IMR-90 (cell line): ENCODE results near the gene FUT2. TPM values are rescaled to one million over a fixed set of nuclear protein-coding genes. Genes with fewer than 3 reads are reported as not detected.

ENCODE experiments used
- ATAC-seq: fragments of 200-7000 bp; cut with Tn5 transposase; 2 replicates; pipeline ENCODE4 v1.9.1; 2020; ENCODE audit warnings: low read depth, mild to moderate bottlenecking, moderate library complexity
- BruUV-seq: library from RNA; stranded (reverse); fragments of 400-500 nt; replicated peaks from 2 replicates; lab custom pipeline; 2021; lab: Mats Ljungman, UMichigan
- CTCF ChIA-PET: fragments of 300-600 bp; formaldehyde crosslinking; extraction: SDS; loops from one replicate; lab custom pipeline; 2021; ENCODE audit warnings: antibody characterized with exemption; lab: Yijun Ruan, JAX
- POLR2A ChIA-PET: fragments of 300-600 bp; sonication (Branson Sonifier 250); formaldehyde crosslinking; loops from one replicate; lab custom pipeline; 2022; ENCODE audit warnings: antibody characterized with exemption; ENCODE audit not compliant: unreplicated experiment; lab: Charles Lee
- DNase-seq: peaks from one replicate; pipeline ENCODE4 v3.0.0; 2013
- H2AFZ ChIP-seq: replicated peaks from 2 replicates; pipeline ENCODE3; 2013; ENCODE audit warnings: low read length, mild to moderate bottlenecking; ENCODE audit not compliant: poor library complexity
- H2AK5ac ChIP-seq: 2 replicates; pipeline ENCODE4 v1.6.1; 2013; ENCODE audit warnings: low read depth, low read length, inconsistent platforms
- H2AK9ac ChIP-seq: replicated peaks from 2 replicates; pipeline ENCODE3; 2013; ENCODE audit warnings: mild to moderate bottlenecking, low read depth, low read length, moderate library complexity; ENCODE audit not compliant: poor library complexity
- H2BK120ac ChIP-seq: 2 replicates; pipeline ENCODE4 v1.6.1; 2013; ENCODE audit warnings: low read depth, low read length, inconsistent platforms
- H2BK15ac ChIP-seq: 3 replicates; pipeline ENCODE4 v1.6.1; 2013; ENCODE audit warnings: low read depth, low read length, inconsistent platforms
- H2BK20ac ChIP-seq: 2 replicates; pipeline ENCODE4 v1.6.1; 2013; ENCODE audit warnings: low read depth, mild to moderate bottlenecking, inconsistent platforms, low read length, moderate library complexity
- H2BK5ac ChIP-seq: 2 replicates; pipeline ENCODE4 v1.6.1; 2013; ENCODE audit warnings: mild to moderate bottlenecking, low read depth, low read length, inconsistent platforms; ENCODE audit not compliant: poor library complexity, severe bottlenecking
- H3K14ac ChIP-seq: replicated peaks from 2 replicates; pipeline ENCODE4 v1.6.1; 2013; ENCODE audit warnings: low read depth, low read length, inconsistent platforms
- H3K18ac ChIP-seq: 2 replicates; pipeline ENCODE4 v1.6.1; 2013; ENCODE audit warnings: low read depth, low read length, control low read depth
- H3K23ac ChIP-seq: 2 replicates; pipeline ENCODE4 v1.6.1; 2013; ENCODE audit warnings: low read depth, low read length, inconsistent platforms
- H3K27ac ChIP-seq: 2 replicates; pipeline ENCODE4 v1.5.1; 2013; ENCODE audit warnings: mild to moderate bottlenecking, control low read depth, low read length; ENCODE audit not compliant: insufficient read depth
- H3K27me3 ChIP-seq: 2 replicates; pipeline ENCODE4 v1.6.1; 2013; ENCODE audit warnings: low read length; ENCODE audit not compliant: control insufficient read depth, insufficient read depth
- H3K36me3 ChIP-seq: 2 replicates; pipeline ENCODE4 v1.6.1; 2013; ENCODE audit warnings: low read length, mixed read lengths; ENCODE audit not compliant: control insufficient read depth, insufficient read depth
- H3K4ac ChIP-seq: 2 replicates; pipeline ENCODE4 v1.6.1; 2013; ENCODE audit warnings: low read depth, low read length, inconsistent platforms
- H3K4me1 ChIP-seq: 2 replicates; pipeline ENCODE4 v1.6.1; 2013; ENCODE audit warnings: low read length, mixed read lengths; ENCODE audit not compliant: control insufficient read depth, insufficient read depth
- H3K4me2 ChIP-seq: 2 replicates; pipeline ENCODE4 v1.6.1; 2013; ENCODE audit warnings: low read depth, mild to moderate bottlenecking, control low read depth, low read length, moderate library complexity
- H3K4me3 ChIP-seq: 2 replicates; pipeline ENCODE4 v1.5.1; 2013; ENCODE audit warnings: low read depth, mild to moderate bottlenecking, control low read depth, low read length, moderate library complexity; ENCODE audit not compliant: insufficient read depth
- H3K56ac ChIP-seq: 2 replicates; pipeline ENCODE4 v1.6.1; 2013; ENCODE audit warnings: low read length, inconsistent platforms; ENCODE audit not compliant: insufficient read depth; ENCODE audit errors: extremely low read depth
- H3K79me1 ChIP-seq, 2 experiments: 2 replicates each; pipeline ENCODE4 v1.6.1; 2013; ENCODE audit warnings: low read length in 2 of 2, inconsistent platforms in 1 of 2, low read depth in 1 of 2
- H3K9ac ChIP-seq: 2 replicates; pipeline ENCODE4 v1.6.1; 2013; ENCODE audit warnings: low read depth, low read length, control low read depth
- H3K9me1 ChIP-seq: 2 replicates; pipeline ENCODE4 v1.6.1; 2013; ENCODE audit warnings: low read length, inconsistent platforms; ENCODE audit not compliant: insufficient read depth
- H3K9me3 ChIP-seq: 2 replicates; pipeline ENCODE4 v1.6.1; 2013; ENCODE audit warnings: low read length; ENCODE audit not compliant: control insufficient read depth, insufficient read depth
- H4K20me1 ChIP-seq: 2 replicates; pipeline ENCODE4 v1.6.1; 2013; ENCODE audit warnings: low read length, inconsistent platforms; ENCODE audit not compliant: insufficient read depth
- H4K5ac ChIP-seq: 2 replicates; pipeline ENCODE4 v1.6.1; 2013; ENCODE audit warnings: mild to moderate bottlenecking, low read depth, low read length, control low read depth
- H4K8ac ChIP-seq, 2 experiments: 2 replicates each; pipeline ENCODE4 v1.6.1; 2013; ENCODE audit warnings: low read depth in 2 of 2, low read length in 2 of 2, control low read depth in 1 of 2, inconsistent platforms in 1 of 2
- H4K91ac ChIP-seq: 2 replicates; pipeline ENCODE4 v1.6.1; 2013; ENCODE audit warnings: low read depth, low read length, inconsistent platforms; ENCODE audit not compliant: insufficient read depth
- CHD1 ChIP-seq: IDR thresholded peaks from 2 replicates; pipeline ENCODE4 v1.6.1; 2012; ENCODE audit warnings: low read depth, low read length, improper control_type of control experiment
- FOS ChIP-seq: fragments of 150-350 bp; IDR thresholded peaks from 2 replicates; pipeline ENCODE4 v1.6.1; 2016; ENCODE audit warnings: low read depth, low read length
- MAFK ChIP-seq: IDR thresholded peaks from 2 replicates; pipeline ENCODE4 v1.6.1; 2012; ENCODE audit warnings: low read depth, low read length, improper control_type of control experiment
- MAZ ChIP-seq: IDR thresholded peaks from 2 replicates; pipeline ENCODE4 v1.6.1; 2012; ENCODE audit warnings: low read depth, mild to moderate bottlenecking, low read length, improper control_type of control experiment, moderate library complexity, borderline replicate concordance
- MXI1 ChIP-seq: IDR thresholded peaks from 2 replicates; pipeline ENCODE4 v1.6.1; 2012; ENCODE audit warnings: low read depth, mild to moderate bottlenecking, low read length, moderate library complexity, borderline replicate concordance
- NFE2L2 ChIP-seq: fragments of 150-350 bp; IDR thresholded peaks from 2 replicates; pipeline ENCODE4 v1.6.1; 2016; ENCODE audit warnings: low read depth, mild to moderate bottlenecking, low read length
- RAD21 ChIP-seq: IDR thresholded peaks from 2 replicates; pipeline ENCODE4 v1.6.1; 2012; ENCODE audit warnings: low read length, improper control_type of control experiment
- RCOR1 ChIP-seq: IDR thresholded peaks from 2 replicates; pipeline ENCODE4 v1.6.1; 2012; ENCODE audit warnings: mild to moderate bottlenecking, low read length, improper control_type of control experiment; ENCODE audit not compliant: insufficient replicate concordance
- RFX5 ChIP-seq: IDR thresholded peaks from 2 replicates; pipeline ENCODE4 v1.8.0; 2012; ENCODE audit warnings: low read depth, mild to moderate bottlenecking, low read length, moderate library complexity
- SMC3 ChIP-seq: fragments of 150-350 bp; IDR thresholded peaks from 2 replicates; pipeline ENCODE4 v1.6.1; 2016; ENCODE audit warnings: low read depth, mild to moderate bottlenecking, antibody characterized with exemption, low read length, moderate library complexity
- WGBS, 2 experiments: methylation state at CpG; one replicate each; pipeline versions ENCODE4 v1.1.5 to v1.1.7; 2013; ENCODE audit warnings: missing lambda C conversion rate in 2 of 2; ENCODE audit not compliant: insufficient read length in 1 of 2; ENCODE audit errors: extremely low coverage in 2 of 2; 5-methylcytosine and 5-hydroxymethylcytosine counted together
- dilution Hi-C: fragments of 300-500 bp; cut with HindIII; formaldehyde crosslinking; loops from one replicate; pipeline ENCODE4 v1.14.3; 2018; ENCODE audit warnings: low sequenced_read_pairs; ENCODE audit not compliant: unreplicated experiment
- in situ Hi-C: fragments of 300-500 bp; cut with MboI; formaldehyde crosslinking; loops from 3 replicates; pipeline ENCODE4 v1.14.3; 2019; ENCODE audit warnings: low sequenced_read_pairs, inconsistent platforms, mixed read lengths
- intact Hi-C: fragments of 100-400 bp; cut with micrococcal nuclease; formaldehyde crosslinking; loops from 2 replicates; pipeline ENCODE4 v1.10.0; 2022
- polyA plus RNA-seq, 3 experiments: library from polyadenylated mRNA; depleted of rRNA; stranded (reverse); fragments of >200 nt; gene quantifications; 2 replicates each; pipeline ENCODE4 v1.2.3, GENCODE V29; 2012; ENCODE audit warnings: low replicate concordance in 1 of 3
- total RNA-seq: library from RNA; depleted of rRNA; stranded (reverse); fragments of >200 nt; gene quantifications from 2 replicates; pipeline ENCODE4 v1.2.3, GENCODE V29; 2012
- TF ChIP-seq, protein P1 (sequence below): fragments of 150-350 bp; IDR thresholded peaks from 2 replicates; pipeline ENCODE4 v1.6.1; 2016; ENCODE audit warnings: low read depth, mild to moderate bottlenecking, low read length, moderate library complexity, borderline replicate concordance
- TF ChIP-seq, protein P2 (sequence below): fragments of 150-350 bp; IDR thresholded peaks from 2 replicates; pipeline ENCODE4 v1.6.1; 2017; ENCODE audit warnings: mild to moderate bottlenecking, antibody characterized with exemption, low read length, low read depth
- TF ChIP-seq, protein P3 (sequence below): conservative IDR thresholded peaks from 2 replicates; pipeline ENCODE4 v1.5.1; 2012; ENCODE audit warnings: mild to moderate bottlenecking, low read depth, low read length, improper control_type of control experiment

The FUT2 gene
- total and polyA plus RNA-seq, 2 of the 4 experiments (the other 2 are of a cell fraction): not detected

DNA sequence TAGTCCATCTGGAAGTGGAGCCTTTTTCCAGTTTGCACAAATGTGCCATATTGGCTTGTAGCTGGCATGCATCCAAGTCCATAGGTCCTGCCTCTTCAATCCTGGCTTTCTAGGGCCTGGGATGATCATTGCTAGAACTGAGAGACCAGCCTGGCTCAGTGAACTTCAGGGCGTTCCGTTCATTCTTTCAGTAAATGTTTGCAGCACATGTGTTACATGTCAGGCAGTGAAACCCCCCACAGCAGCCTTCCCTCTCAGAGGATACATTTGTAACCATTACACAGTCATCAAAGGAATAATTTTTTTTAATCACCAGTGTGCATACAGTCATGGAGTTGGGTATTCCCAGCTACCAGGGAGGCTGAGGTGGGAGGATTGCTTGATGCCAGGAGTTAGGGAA, 9.7 kb downstream of the FUT2 start:
- ATAC-seq: no peak; the same call in 1 of the 2 replicates
- POLR2A ChIA-PET: no interaction called here

More for the DNA sequence above, 9.7 kb downstream of the FUT2 start:
- CTCF ChIA-PET: no interaction called here
- WGBS, 2 experiments: 29% methylated on average over 2 of the region's 2 CpGs; no CpG with 5 or more reads in 1 of the 2 experiments
- no peaks in the 10 kb centered on the region for H3K27me3 ChIP-seq
- no peak for TF ChIP-seq SMC3
- no peak for TF ChIP-seq NFE2L2
- TF ChIP-seq MAFK: no peak
- TF ChIP-seq, protein P1, sequence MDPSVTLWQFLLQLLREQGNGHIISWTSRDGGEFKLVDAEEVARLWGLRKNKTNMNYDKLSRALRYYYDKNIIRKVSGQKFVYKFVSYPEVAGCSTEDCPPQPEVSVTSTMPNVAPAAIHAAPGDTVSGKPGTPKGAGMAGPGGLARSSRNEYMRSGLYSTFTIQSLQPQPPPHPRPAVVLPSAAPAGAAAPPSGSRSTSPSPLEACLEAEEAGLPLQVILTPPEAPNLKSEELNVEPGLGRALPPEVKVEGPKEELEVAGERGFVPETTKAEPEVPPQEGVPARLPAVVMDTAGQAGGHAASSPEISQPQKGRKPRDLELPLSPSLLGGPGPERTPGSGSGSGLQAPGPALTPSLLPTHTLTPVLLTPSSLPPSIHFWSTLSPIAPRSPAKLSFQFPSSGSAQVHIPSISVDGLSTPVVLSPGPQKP: no peak
- TF ChIP-seq, protein P2, sequence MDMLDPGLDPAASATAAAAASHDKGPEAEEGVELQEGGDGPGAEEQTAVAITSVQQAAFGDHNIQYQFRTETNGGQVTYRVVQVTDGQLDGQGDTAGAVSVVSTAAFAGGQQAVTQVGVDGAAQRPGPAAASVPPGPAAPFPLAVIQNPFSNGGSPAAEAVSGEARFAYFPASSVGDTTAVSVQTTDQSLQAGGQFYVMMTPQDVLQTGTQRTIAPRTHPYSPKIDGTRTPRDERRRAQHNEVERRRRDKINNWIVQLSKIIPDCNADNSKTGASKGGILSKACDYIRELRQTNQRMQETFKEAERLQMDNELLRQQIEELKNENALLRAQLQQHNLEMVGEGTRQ: no peak
- no peak for TF ChIP-seq MXI1
- no peak for TF ChIP-seq RFX5
- TF ChIP-seq CHD1: no peak
- no peak for TF ChIP-seq RCOR1
- TF ChIP-seq RAD21: no peak
- TF ChIP-seq MAZ: no peak
- TF ChIP-seq FOS: no peak
- TF ChIP-seq, protein P3, sequence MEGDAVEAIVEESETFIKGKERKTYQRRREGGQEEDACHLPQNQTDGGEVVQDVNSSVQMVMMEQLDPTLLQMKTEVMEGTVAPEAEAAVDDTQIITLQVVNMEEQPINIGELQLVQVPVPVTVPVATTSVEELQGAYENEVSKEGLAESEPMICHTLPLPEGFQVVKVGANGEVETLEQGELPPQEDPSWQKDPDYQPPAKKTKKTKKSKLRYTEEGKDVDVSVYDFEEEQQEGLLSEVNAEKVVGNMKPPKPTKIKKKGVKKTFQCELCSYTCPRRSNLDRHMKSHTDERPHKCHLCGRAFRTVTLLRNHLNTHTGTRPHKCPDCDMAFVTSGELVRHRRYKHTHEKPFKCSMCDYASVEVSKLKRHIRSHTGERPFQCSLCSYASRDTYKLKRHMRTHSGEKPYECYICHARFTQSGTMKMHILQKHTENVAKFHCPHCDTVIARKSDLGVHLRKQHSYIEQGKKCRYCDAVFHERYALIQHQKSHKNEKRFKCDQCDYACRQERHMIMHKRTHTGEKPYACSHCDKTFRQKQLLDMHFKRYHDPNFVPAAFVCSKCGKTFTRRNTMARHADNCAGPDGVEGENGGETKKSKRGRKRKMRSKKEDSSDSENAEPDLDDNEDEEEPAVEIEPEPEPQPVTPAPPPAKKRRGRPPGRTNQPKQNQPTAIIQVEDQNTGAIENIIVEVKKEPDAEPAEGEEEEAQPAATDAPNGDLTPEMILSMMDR: no peak
- no peaks in the 10 kb centered on the region for H3K79me1 ChIP-seq
- BruUV-seq: no TSS peak
- no peak overlapping the region for H2BK15ac ChIP-seq
- in situ Hi-C loops (no loop called here), dilution Hi-C loops (no loop called here), intact Hi-C loops (no loop called here)
- no peak overlapping the region for H3K4me3 ChIP-seq
- H3K4me2 ChIP-seq: no peak overlapping the region
- H2BK120ac ChIP-seq: no peak overlapping the region
- H3K36me3 ChIP-seq: peaks cover 5% of the 10 kb centered on the region
- H3K18ac ChIP-seq: no peak overlapping the region
- no peak overlapping the region for H3K14ac ChIP-seq
- no peaks in the 10 kb centered on the region for H3K4me1 ChIP-seq
- no peak overlapping the region for H2AK9ac ChIP-seq
- no peak overlapping the region for H2AK5ac ChIP-seq
- no peaks in the 10 kb centered on the region for H4K20me1 ChIP-seq
- H3K27ac ChIP-seq: no peak overlapping the region
- no peak overlapping the region for H3K23ac ChIP-seq
- no peak overlapping the region for H2BK20ac ChIP-seq
- no peaks in the 10 kb centered on the region for H3K9me3 ChIP-seq
- H4K5ac ChIP-seq: no peak overlapping the region
- no peak overlapping the region for H2AFZ ChIP-seq
- H3K9me1 ChIP-seq: no peaks in the 10 kb centered on the region
- no peak for DNase-seq
- no peak overlapping the region for H3K4ac ChIP-seq
- no peak overlapping the region for H4K91ac ChIP-seq
- no peak overlapping the region for H3K9ac ChIP-seq
- H4K8ac ChIP-seq: no peak overlapping the region
- no peak overlapping the region for H2BK5ac ChIP-seq
- no peak overlapping the region for H3K56ac ChIP-seq
